AG04450 (cell line): ENCODE results near the gene EPB42. TPM values are rescaled to one million over a fixed set of nuclear protein-coding genes. Genes with fewer than 3 reads are reported as not detected.

ENCODE experiments used
- CTCF ChIA-PET: fragments of 300-600, 350-600 bp; formaldehyde crosslinking; extraction: SDS; loops from one replicate; lab custom pipeline; 2022; ENCODE audit warnings: antibody characterized with exemption, inconsistent platforms; lab: Charles Lee
- POLR2A ChIA-PET: fragments of 350-600 bp; formaldehyde crosslinking; extraction: SDS; loops from one replicate; lab custom pipeline; 2021; ENCODE audit warnings: antibody characterized with exemption, inconsistent platforms; lab: Yijun Ruan, JAX
- DNase-seq: peaks from one replicate; pipeline ENCODE4 v3.0.0-alpha.2; 2011; ENCODE audit warnings: low read depth, low spot score
- H3K27ac ChIP-seq: one replicate; pipeline ENCODE4 v1.5.1; 2012; ENCODE audit warnings: low read depth, low read length, control low read depth
- H3K27me3 ChIP-seq: one replicate; pipeline ENCODE4 v1.6.0; 2012; ENCODE audit warnings: low read length; ENCODE audit not compliant: control insufficient read depth, insufficient read depth
- H3K4me3 ChIP-seq: 2 replicates; pipeline ENCODE4 v1.5.1; 2011; ENCODE audit warnings: mild to moderate bottlenecking, low read depth, low read length, control low read depth
- H3K9me3 ChIP-seq: 2 replicates; pipeline ENCODE4 v1.5.1; 2012; ENCODE audit warnings: low read length; ENCODE audit not compliant: control insufficient read depth, insufficient read depth
- polyA plus RNA-seq: library from polyadenylated mRNA; depleted of rRNA; stranded (reverse); fragments of >200 nt; gene quantifications from 2 replicates; pipeline ENCODE4 v1.2.3, GENCODE V29; 2011
- TF ChIP-seq, protein P1 (sequence below): IDR thresholded peaks from 2 replicates; pipeline ENCODE4 v1.5.1; 2011; ENCODE audit warnings: low read depth, low read length, control low read depth, inconsistent platforms

Gene EPB42
- polyA plus RNA-seq, 1 experiment = not detected

- CTCF ChIA-PET = interaction anchor here (1.7 to 1.8 kb wide), 2 partner anchors 25 to 35 kb away, joined by 5 to 6 read pairs; no protein-coding TSS in a partner anchor
- Histone ChIP-seq H3K27ac (no peak overlapping the region), H3K27me3 (peaks cover 32% of the 10 kb centered on the region), H3K4me3 (no peak overlapping the region), H3K9me3 (no peaks in the 10 kb centered on the region)
- POLR2A ChIA-PET = no interaction called here
- peak; percentile 11 for DNase-seq
- TF ChIP-seq, protein P1, sequence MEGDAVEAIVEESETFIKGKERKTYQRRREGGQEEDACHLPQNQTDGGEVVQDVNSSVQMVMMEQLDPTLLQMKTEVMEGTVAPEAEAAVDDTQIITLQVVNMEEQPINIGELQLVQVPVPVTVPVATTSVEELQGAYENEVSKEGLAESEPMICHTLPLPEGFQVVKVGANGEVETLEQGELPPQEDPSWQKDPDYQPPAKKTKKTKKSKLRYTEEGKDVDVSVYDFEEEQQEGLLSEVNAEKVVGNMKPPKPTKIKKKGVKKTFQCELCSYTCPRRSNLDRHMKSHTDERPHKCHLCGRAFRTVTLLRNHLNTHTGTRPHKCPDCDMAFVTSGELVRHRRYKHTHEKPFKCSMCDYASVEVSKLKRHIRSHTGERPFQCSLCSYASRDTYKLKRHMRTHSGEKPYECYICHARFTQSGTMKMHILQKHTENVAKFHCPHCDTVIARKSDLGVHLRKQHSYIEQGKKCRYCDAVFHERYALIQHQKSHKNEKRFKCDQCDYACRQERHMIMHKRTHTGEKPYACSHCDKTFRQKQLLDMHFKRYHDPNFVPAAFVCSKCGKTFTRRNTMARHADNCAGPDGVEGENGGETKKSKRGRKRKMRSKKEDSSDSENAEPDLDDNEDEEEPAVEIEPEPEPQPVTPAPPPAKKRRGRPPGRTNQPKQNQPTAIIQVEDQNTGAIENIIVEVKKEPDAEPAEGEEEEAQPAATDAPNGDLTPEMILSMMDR = no peak
Measured at GRCh38 chr15:43249699-43250203, 28.9 kb upstream of the EPB42 start.

DNA sequence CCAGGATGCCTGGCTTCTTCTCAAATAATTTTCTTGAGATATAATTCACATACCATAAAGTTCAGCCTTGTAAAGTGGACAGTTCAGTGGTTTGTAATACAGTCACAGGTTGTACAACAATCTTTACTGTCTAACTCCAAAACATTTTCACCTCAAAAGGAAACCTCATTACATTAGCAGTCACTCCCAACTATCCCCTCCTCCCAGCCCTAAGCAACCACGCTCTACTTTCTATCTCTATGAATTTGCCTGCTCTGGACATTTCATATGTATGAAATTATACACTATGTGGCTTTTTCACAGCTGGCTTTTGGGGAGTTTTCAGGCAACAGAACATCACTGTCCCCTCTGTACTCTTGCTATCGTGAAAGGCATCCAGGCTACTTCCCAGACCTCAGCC, 28.4 kb upstream of the EPB42 start:
- DNase-seq = no peak
- Histone ChIP-seq H3K27me3 (peaks cover 31% of the 10 kb centered on the region), H3K9me3 (no peaks in the 10 kb centered on the region), H3K4me3 (no peak overlapping the region), H3K27ac (no peak overlapping the region)
- POLR2A ChIA-PET = no interaction called here
- CTCF ChIA-PET = interaction anchor here (1.7 kb wide), 1 partner anchor 24 kb away, joined by 6 read pairs; no protein-coding TSS in a partner anchor
- TF ChIP-seq, protein P1 = no peak

GRCh38 chr15:43246261-43246774, 25.5 kb upstream of the EPB42 start:
- TF ChIP-seq, protein P1 = no peak
- DNase-seq = no peak
- POLR2A ChIA-PET = no interaction called here

GRCh38 chr15:43244092-43244491, 23.3 kb upstream of the EPB42 start:
- no peak for DNase-seq
- H3K27ac ChIP-seq = no peak overlapping the region
- no peak overlapping the region for H3K4me3 ChIP-seq
- POLR2A ChIA-PET = no interaction called here
- CTCF ChIA-PET = no interaction called here
- H3K9me3 ChIP-seq = no peaks in the 10 kb centered on the region
- peaks cover 38% of the 10 kb centered on the region for H3K27me3 ChIP-seq
- TF ChIP-seq, protein P1 = no peak

More at GRCh38 chr15:43246261-43246774, 25.5 kb upstream of the EPB42 start:
- Histone ChIP-seq H3K27ac (no peak overlapping the region), H3K4me3 (no peak overlapping the region), H3K27me3 (peaks cover 37% of the 10 kb centered on the region), H3K9me3 (no peaks in the 10 kb centered on the region)
- CTCF ChIA-PET = interaction anchor here (1.6 kb wide), 1 partner anchor 21 kb away, joined by 6 read pairs; no protein-coding TSS in a partner anchor

DNA sequence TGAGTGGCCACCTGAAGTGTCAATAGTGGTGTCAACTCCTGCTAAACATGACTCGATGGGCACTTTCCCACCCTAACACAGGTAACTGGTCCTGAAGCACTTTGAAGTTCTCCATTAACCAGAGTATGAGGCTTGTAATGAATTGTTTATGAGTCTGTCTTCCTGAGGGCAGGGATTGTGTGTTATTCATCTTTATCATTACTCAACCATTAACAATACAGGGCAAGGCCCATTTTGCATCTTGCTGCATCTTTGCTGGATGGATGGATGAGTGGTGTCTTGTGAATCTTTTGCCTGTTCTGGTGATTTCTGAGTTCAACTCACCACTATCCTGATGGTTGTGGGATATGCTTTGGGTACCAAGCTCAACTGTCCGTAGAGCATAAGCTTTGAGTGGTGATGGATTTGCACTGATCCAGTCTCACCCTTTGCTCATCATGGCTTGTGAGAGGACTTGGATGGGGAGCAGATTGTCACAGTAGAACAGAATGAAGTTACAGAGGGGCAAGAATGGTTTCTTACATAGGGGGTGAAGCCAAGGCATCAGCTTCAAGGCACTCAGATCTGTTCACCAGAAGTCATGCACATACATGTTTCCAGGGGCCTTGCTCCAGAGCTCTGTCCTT, 22.3 kb upstream of the EPB42 start:
- no peak overlapping the region for H3K4me3 ChIP-seq
- DNase-seq = no peak
- ChIA-PET CTCF (no interaction called here), POLR2A (no interaction called here)
- TF ChIP-seq, protein P1 = no peak
- H3K27me3 ChIP-seq = peaks cover 36% of the 10 kb centered on the region
- no peaks in the 10 kb centered on the region for H3K9me3 ChIP-seq
- no peak overlapping the region for H3K27ac ChIP-seq
